Measurements from ENCODE around the gene APLF.
A peak's percentile ranks its signal among the peaks of the same experiment; 100 is the strongest.

APLF gene

GRCh38 chr2:68432696-68433658 is 34.4 kb upstream of the APLF start:
- Histone ChIP-seq H4K20me1 (ENCODE audit: low read depth, low read length) (no peaks in the 10 kb centered on the region), H3K27me3 (ENCODE audit: low read length) (no peaks in the 10 kb centered on the region), H3K4me2 (ENCODE audit: low read depth, low read length, poor library complexity, severe bottlenecking) (no peak overlapping the region), H3K27ac (ENCODE audit: low read depth, low read length) (no peak overlapping the region), H3K79me2 (ENCODE audit: insufficient read depth, low read length) (no peaks in the 10 kb centered on the region), H3K36me3 (ENCODE audit: low read length) (no peaks in the 10 kb centered on the region), H3K9me2 (replicated peaks; ENCODE audit: insufficient read depth, low read length) (no peaks in the 10 kb centered on the region), H3K4me3 (ENCODE audit: insufficient read depth, low read length, poor library complexity, severe bottlenecking) (no peak overlapping the region), H2AFZ (ENCODE audit: low read depth, low read length, severe bottlenecking) (no peak overlapping the region), H3K9me3 (ENCODE audit: insufficient read depth, low read length) (no peaks in the 10 kb centered on the region), H3K9ac (ENCODE audit: low read length) (no peak overlapping the region), H3F3A (ENCODE audit: insufficient read depth) (peaks cover 11% of the 10 kb centered on the region; the same call in 1 of the 2 replicates)
- TF ChIP-seq, protein P1, sequence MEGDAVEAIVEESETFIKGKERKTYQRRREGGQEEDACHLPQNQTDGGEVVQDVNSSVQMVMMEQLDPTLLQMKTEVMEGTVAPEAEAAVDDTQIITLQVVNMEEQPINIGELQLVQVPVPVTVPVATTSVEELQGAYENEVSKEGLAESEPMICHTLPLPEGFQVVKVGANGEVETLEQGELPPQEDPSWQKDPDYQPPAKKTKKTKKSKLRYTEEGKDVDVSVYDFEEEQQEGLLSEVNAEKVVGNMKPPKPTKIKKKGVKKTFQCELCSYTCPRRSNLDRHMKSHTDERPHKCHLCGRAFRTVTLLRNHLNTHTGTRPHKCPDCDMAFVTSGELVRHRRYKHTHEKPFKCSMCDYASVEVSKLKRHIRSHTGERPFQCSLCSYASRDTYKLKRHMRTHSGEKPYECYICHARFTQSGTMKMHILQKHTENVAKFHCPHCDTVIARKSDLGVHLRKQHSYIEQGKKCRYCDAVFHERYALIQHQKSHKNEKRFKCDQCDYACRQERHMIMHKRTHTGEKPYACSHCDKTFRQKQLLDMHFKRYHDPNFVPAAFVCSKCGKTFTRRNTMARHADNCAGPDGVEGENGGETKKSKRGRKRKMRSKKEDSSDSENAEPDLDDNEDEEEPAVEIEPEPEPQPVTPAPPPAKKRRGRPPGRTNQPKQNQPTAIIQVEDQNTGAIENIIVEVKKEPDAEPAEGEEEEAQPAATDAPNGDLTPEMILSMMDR (IDR thresholded peaks at IDR 0.05; ENCODE audit: insufficient read depth, low read length, poor library complexity, severe bottlenecking), result no peak
- TF ChIP-seq EZH2phosphoT487 (conservative IDR thresholded peaks at IDR 0.05; ENCODE audit: low read length), result no peak

- Histone ChIP-seq H3K36me3 (ENCODE audit: low read length) (no peaks in the 10 kb centered on the region), H3K4me2 (ENCODE audit: low read depth, low read length, poor library complexity, severe bottlenecking) (no peak overlapping the region), H3K9me2 (replicated peaks; ENCODE audit: insufficient read depth, low read length) (no peaks in the 10 kb centered on the region), H3K4me3 (ENCODE audit: insufficient read depth, low read length, poor library complexity, severe bottlenecking) (no peak overlapping the region), H2AFZ (ENCODE audit: low read depth, low read length, severe bottlenecking) (no peak overlapping the region), H3K27me3 (ENCODE audit: low read length) (no peaks in the 10 kb centered on the region), H3F3A (ENCODE audit: insufficient read depth) (0 out of 2 replicates have a peak, but pooled peaks cover 8% of the 10 kb centered on the region), H3K79me2 (ENCODE audit: insufficient read depth, low read length) (no peaks in the 10 kb centered on the region), H4K20me1 (ENCODE audit: low read depth, low read length) (no peaks in the 10 kb centered on the region), H3K9ac (ENCODE audit: low read length) (no peak overlapping the region), H3K9me3 (ENCODE audit: insufficient read depth, low read length) (no peaks in the 10 kb centered on the region), H3K27ac (ENCODE audit: low read depth, low read length) (no peak overlapping the region)
- TF ChIP-seq EZH2phosphoT487 (conservative IDR thresholded peaks at IDR 0.05; ENCODE audit: low read length), result no peak
- TF ChIP-seq, protein P1 (IDR thresholded peaks at IDR 0.05; ENCODE audit: insufficient read depth, low read length, poor library complexity, severe bottlenecking), result no peak
Measured at GRCh38 chr2:68434981-68435380, 32.4 kb upstream of the APLF start.

DNA sequence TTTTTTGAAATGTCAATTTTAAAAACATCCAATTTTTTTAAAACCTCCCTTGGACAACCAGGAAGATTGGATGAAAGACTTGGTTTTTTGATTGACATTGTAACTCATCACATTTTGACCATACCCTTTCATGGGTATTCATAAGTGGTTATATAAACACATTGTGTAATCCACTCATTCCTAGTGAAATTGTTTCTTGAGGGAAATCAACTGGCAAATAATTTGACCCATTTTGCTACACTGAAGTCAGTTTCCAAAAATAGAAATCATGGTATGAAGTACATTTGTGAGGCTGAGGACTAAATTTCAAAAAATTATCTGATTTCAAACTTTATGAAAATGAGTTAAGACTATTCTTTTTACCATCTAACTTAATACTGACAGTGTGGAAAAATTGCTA is 31.8 kb upstream of the APLF start:
- Histone ChIP-seq H3F3A (ENCODE audit: insufficient read depth) (0 out of 2 replicates have a peak, but pooled peaks cover 8% of the 10 kb centered on the region), H4K20me1 (ENCODE audit: low read depth, low read length) (no peaks in the 10 kb centered on the region), H3K79me2 (ENCODE audit: insufficient read depth, low read length) (no peaks in the 10 kb centered on the region), H3K27ac (ENCODE audit: low read depth, low read length) (peak overlapping the region; percentile 22; the same call in 1 of the 2 replicates), H2AFZ (ENCODE audit: low read depth, low read length, severe bottlenecking) (no peak overlapping the region), H3K4me3 (ENCODE audit: insufficient read depth, low read length, poor library complexity, severe bottlenecking) (no peak overlapping the region), H3K36me3 (ENCODE audit: low read length) (no peaks in the 10 kb centered on the region), H3K4me2 (ENCODE audit: low read depth, low read length, poor library complexity, severe bottlenecking) (peak overlapping the region; percentile 9), H3K9ac (ENCODE audit: low read length) (no peak overlapping the region), H3K9me2 (replicated peaks; ENCODE audit: insufficient read depth, low read length) (no peaks in the 10 kb centered on the region), H3K9me3 (ENCODE audit: insufficient read depth, low read length) (no peaks in the 10 kb centered on the region), H3K27me3 (ENCODE audit: low read length) (no peaks in the 10 kb centered on the region)
- TF ChIP-seq, protein P1 (IDR thresholded peaks at IDR 0.05; ENCODE audit: insufficient read depth, low read length, poor library complexity, severe bottlenecking), result no peak
- no peak for TF ChIP-seq EZH2phosphoT487 (conservative IDR thresholded peaks at IDR 0.05; ENCODE audit: low read length)
